H9 (cell line): Measurements from ENCODE around the gene C1QTNF9B. TPM values are rescaled to one million over a fixed set of nuclear protein-coding genes. Genes with fewer than 3 reads are reported as not detected.

Source experiments
- DNase-seq: peaks from one replicate; pipeline ENCODE4 v3.0.0-alpha.2; 2017
- H2AFZ ChIP-seq: one replicate; pipeline ENCODE4 v1.6.1; 2013; ENCODE audit warnings: mild to moderate bottlenecking, low read length, control low read depth, moderate library complexity
- H2AK5ac ChIP-seq: 2 replicates; pipeline ENCODE4 v1.6.1; 2013; ENCODE audit warnings: low read length, control low read depth, mixed read lengths; ENCODE audit not compliant: insufficient read length
- H2BK120ac ChIP-seq: one replicate; pipeline ENCODE4 v1.6.1; 2013; ENCODE audit warnings: low read depth, mild to moderate bottlenecking, low read length, control low read depth, inconsistent platforms; ENCODE audit not compliant: poor library complexity, severe bottlenecking
- H2BK12ac ChIP-seq: 2 replicates; pipeline ENCODE4 v1.6.1; 2013; ENCODE audit warnings: low read length, control low read depth, mixed read lengths, low read depth; ENCODE audit not compliant: insufficient read length
- H2BK15ac ChIP-seq: 2 replicates; pipeline ENCODE4 v1.6.1; 2013; ENCODE audit warnings: low read depth, low read length, control low read depth
- H2BK20ac ChIP-seq: one replicate; pipeline ENCODE4 v1.6.1; 2013; ENCODE audit warnings: low read depth, mild to moderate bottlenecking, low read length, control low read depth, inconsistent platforms; ENCODE audit not compliant: poor library complexity, severe bottlenecking
- H2BK5ac ChIP-seq: 2 replicates; pipeline ENCODE4 v1.6.1; 2013; ENCODE audit warnings: low read length, control low read depth, mixed read lengths; ENCODE audit not compliant: insufficient read length
- H3K14ac ChIP-seq: 2 replicates; pipeline ENCODE4 v1.6.1; 2013; ENCODE audit warnings: low read length, control low read depth; ENCODE audit not compliant: insufficient read depth
- H3K18ac ChIP-seq: 2 replicates; pipeline ENCODE4 v1.6.1; 2013; ENCODE audit warnings: low read depth, mild to moderate bottlenecking, mixed read lengths, low read length, control low read depth; ENCODE audit not compliant: insufficient read length
- H3K23ac ChIP-seq: 2 replicates; pipeline ENCODE4 v1.6.1; 2013; ENCODE audit warnings: low read length, control low read depth, mixed read lengths, low read depth; ENCODE audit not compliant: insufficient read length
- H3K23me2 ChIP-seq: 2 replicates; pipeline ENCODE4 v1.6.1; 2013; ENCODE audit warnings: low read depth, mild to moderate bottlenecking, mixed read lengths, low read length, control low read depth; ENCODE audit not compliant: insufficient read length, poor library complexity, severe bottlenecking
- H3K27ac ChIP-seq: 2 replicates; pipeline ENCODE4 v1.5.1; 2013; ENCODE audit warnings: low read length, control low read depth, mixed read lengths, low read depth; ENCODE audit not compliant: insufficient read length
- H3K27me3 ChIP-seq: 2 replicates; pipeline ENCODE4 v1.6.1; 2013; ENCODE audit warnings: low read length, control low read depth, inconsistent platforms; ENCODE audit not compliant: insufficient read depth
- H3K4ac ChIP-seq: 2 replicates; pipeline ENCODE4 v1.6.1; 2013; ENCODE audit warnings: low read depth, mild to moderate bottlenecking, control low read depth, inconsistent platforms, low read length, moderate library complexity
- H3K4me1 ChIP-seq: 2 replicates; pipeline ENCODE4 v1.6.1; 2013; ENCODE audit warnings: low read length, control low read depth, inconsistent platforms; ENCODE audit not compliant: insufficient read depth
- H3K4me2 ChIP-seq: 2 replicates; pipeline ENCODE4 v1.6.1; 2013; ENCODE audit warnings: low read length, control low read depth, mixed read lengths; ENCODE audit not compliant: insufficient read length, insufficient read depth
- H3K56ac ChIP-seq: 2 replicates; pipeline ENCODE4 v1.6.1; 2013; ENCODE audit warnings: low read depth, mild to moderate bottlenecking, mixed read lengths, low read length, control low read depth; ENCODE audit not compliant: insufficient read length
- H3K79me1 ChIP-seq: 2 replicates; pipeline ENCODE4 v1.6.1; 2013; ENCODE audit warnings: low read depth, mild to moderate bottlenecking, moderate library complexity, low read length, control low read depth, inconsistent platforms; ENCODE audit not compliant: insufficient read depth, poor library complexity, severe bottlenecking
- H3K79me2 ChIP-seq: 2 replicates; pipeline ENCODE4 v1.6.1; 2013; ENCODE audit warnings: low read length, control low read depth, inconsistent platforms; ENCODE audit not compliant: insufficient read depth
- H3K9ac ChIP-seq: 2 replicates; pipeline ENCODE4 v1.6.1; 2013; ENCODE audit warnings: low read length, control low read depth, mixed read lengths; ENCODE audit not compliant: insufficient read length; ENCODE audit errors: extremely low read depth
- H3K9me3 ChIP-seq: one replicate; pipeline ENCODE4 v1.6.1; 2013; ENCODE audit warnings: low read depth, low read length, inconsistent platforms; ENCODE audit not compliant: control insufficient read depth
- H3T11ph ChIP-seq: one replicate; pipeline ENCODE4 v1.6.1; 2013; ENCODE audit warnings: mild to moderate bottlenecking, low read length, control low read depth, inconsistent platforms
- H4K20me1 ChIP-seq: one replicate; pipeline ENCODE4 v1.6.1; 2013; ENCODE audit not compliant: control insufficient read depth, insufficient read length, insufficient read depth
- H4K5ac ChIP-seq: 2 replicates; pipeline ENCODE4 v1.6.1; 2013; ENCODE audit warnings: low read depth, mild to moderate bottlenecking, mixed read lengths, low read length, control low read depth; ENCODE audit not compliant: insufficient read length
- H4K8ac ChIP-seq: replicated peaks from 2 replicates; pipeline ENCODE4 v1.6.1; 2013; ENCODE audit warnings: low read length, control low read depth, mixed read lengths, low read depth; ENCODE audit not compliant: insufficient read length
- H4K91ac ChIP-seq: 2 replicates; pipeline ENCODE4 v1.6.1; 2013; ENCODE audit warnings: low read depth, mild to moderate bottlenecking, moderate library complexity, mixed read lengths, low read length, control low read depth; ENCODE audit not compliant: insufficient read length
- H3K27ac Mint-ChIP-seq, 3 experiments: 2 replicates in 2 of 3; 3 replicates in 1 of 3; pipeline ENCODE4 v1.8.0; 2020 to 2021; ENCODE audit warnings: mixed read lengths in 3 of 3, mild to moderate bottlenecking in 1 of 3, moderate library complexity in 1 of 3
- H3K27me3 Mint-ChIP-seq: 2 replicates; pipeline ENCODE4 v1.8.0; 2021; ENCODE audit warnings: low read depth, mild to moderate bottlenecking, moderate library complexity, mixed read lengths
- H3K36me3 Mint-ChIP-seq, 3 experiments: 2 replicates in 2 of 3; 3 replicates in 1 of 3; pipeline ENCODE4 v1.8.0; 2020 to 2021; ENCODE audit warnings: low read depth in 3 of 3, mixed read lengths in 3 of 3; ENCODE audit not compliant: insufficient read depth in 1 of 3
- H3K4me1 Mint-ChIP-seq, 2 experiments: 2 replicates each; pipeline ENCODE4 v1.8.0; 2020; ENCODE audit warnings: mixed read lengths in 2 of 2
- H3K4me3 Mint-ChIP-seq, 2 experiments: 2 replicates in 1 of 2; 3 replicates in 1 of 2; pipeline ENCODE4 v1.8.0; 2020 to 2021; ENCODE audit warnings: mild to moderate bottlenecking in 2 of 2, mixed read lengths in 2 of 2, moderate library complexity in 1 of 2
- H3K9me3 Mint-ChIP-seq, 2 experiments: 2 replicates in 1 of 2; 3 replicates in 1 of 2; pipeline ENCODE4 v1.8.0; 2020; ENCODE audit warnings: mild to moderate bottlenecking in 2 of 2, mixed read lengths in 2 of 2, moderate library complexity in 1 of 2
- WGBS: extraction: QIAGEN DNeasy Blood & Tissue Kit; methylation state at CpG from one replicate; pipeline ENCODE4 v1.1.7; 2013; ENCODE audit warnings: missing lambda C conversion rate, low lambda C conversion rate, mixed read lengths; ENCODE audit not compliant: insufficient read length; ENCODE audit errors: extremely low coverage; 5-methylcytosine and 5-hydroxymethylcytosine counted together
- total RNA-seq: library from RNA; stranded (reverse); gene quantifications from 2 replicates; pipeline ENCODE4 v1.2.1, GENCODE V29; 2021
- TF ChIP-seq, protein P1 (sequence below): fragments of 200-600 bp; sonication (generic); conservative IDR thresholded peaks from 3 replicates; pipeline ENCODE4 v1.8.0; 2021; ENCODE audit warnings: antibody characterized with exemption, mild to moderate bottlenecking

C1QTNF9B gene
- total RNA-seq, 1 experiment from 2014 or later: not detected

DNA sequence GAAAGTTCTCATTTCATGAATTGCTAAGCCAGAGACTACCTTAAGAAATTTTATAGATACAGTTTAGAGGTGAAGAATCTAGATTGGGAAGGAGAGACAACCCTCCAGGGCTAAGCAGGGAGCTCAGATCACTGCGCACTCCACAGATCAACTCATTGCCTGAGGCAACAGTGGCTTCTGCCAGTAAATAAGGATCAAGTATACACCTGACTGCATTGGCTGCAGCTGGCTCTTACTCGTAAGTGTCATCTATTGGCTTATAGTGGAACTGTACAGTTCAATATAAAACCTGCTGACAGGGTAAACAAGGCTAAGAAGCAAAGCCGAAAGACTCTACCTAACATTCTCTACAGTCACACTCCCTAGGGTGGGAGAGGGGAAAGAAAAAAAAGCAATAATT lies 18.0 kb upstream of the C1QTNF9B start:
- H3K23ac ChIP-seq: no peak overlapping the region
- no peak for DNase-seq
- H3K4me3 Mint-ChIP-seq: no peak overlapping the region

More for the DNA sequence above, 18.0 kb upstream of the C1QTNF9B start:
- H2BK20ac ChIP-seq: no peak overlapping the region
- H3K79me1 ChIP-seq: no peaks in the 10 kb centered on the region
- TF ChIP-seq, protein P1, sequence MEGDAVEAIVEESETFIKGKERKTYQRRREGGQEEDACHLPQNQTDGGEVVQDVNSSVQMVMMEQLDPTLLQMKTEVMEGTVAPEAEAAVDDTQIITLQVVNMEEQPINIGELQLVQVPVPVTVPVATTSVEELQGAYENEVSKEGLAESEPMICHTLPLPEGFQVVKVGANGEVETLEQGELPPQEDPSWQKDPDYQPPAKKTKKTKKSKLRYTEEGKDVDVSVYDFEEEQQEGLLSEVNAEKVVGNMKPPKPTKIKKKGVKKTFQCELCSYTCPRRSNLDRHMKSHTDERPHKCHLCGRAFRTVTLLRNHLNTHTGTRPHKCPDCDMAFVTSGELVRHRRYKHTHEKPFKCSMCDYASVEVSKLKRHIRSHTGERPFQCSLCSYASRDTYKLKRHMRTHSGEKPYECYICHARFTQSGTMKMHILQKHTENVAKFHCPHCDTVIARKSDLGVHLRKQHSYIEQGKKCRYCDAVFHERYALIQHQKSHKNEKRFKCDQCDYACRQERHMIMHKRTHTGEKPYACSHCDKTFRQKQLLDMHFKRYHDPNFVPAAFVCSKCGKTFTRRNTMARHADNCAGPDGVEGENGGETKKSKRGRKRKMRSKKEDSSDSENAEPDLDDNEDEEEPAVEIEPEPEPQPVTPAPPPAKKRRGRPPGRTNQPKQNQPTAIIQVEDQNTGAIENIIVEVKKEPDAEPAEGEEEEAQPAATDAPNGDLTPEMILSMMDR: no peak
- no peak overlapping the region for H4K91ac ChIP-seq
- H3K27me3 ChIP-seq: no peaks in the 10 kb centered on the region
- H3K56ac ChIP-seq: no peak overlapping the region
- H3K9me3 ChIP-seq: no peaks in the 10 kb centered on the region
- H2AFZ ChIP-seq: no peak overlapping the region
- no peak overlapping the region for H3K4me2 ChIP-seq
- no peak overlapping the region for H2BK15ac ChIP-seq
- H2BK120ac ChIP-seq: no peak overlapping the region
- Mint-ChIP-seq H3K4me1 (peaks cover 16% of the 10 kb centered on the region in 2 experiments), H3K27ac (no peak overlapping the region), H3K9me3 (no peaks in the 10 kb centered on the region; a peak in 1 of 5 replicates), H3K36me3 (peaks cover 0 to 4% (median 0%) of the 10 kb centered on the region in 3 experiments; a peak in 1 of 7 replicates), H3K27me3 (no peaks in the 10 kb centered on the region)
- no peak overlapping the region for H2BK5ac ChIP-seq
- WGBS: no CpG with 5 or more reads among the region's 3 CpGs
- no peak overlapping the region for H3K4ac ChIP-seq
- H3K9ac ChIP-seq: no peak overlapping the region
- H3K79me2 ChIP-seq: no peaks in the 10 kb centered on the region
- H4K20me1 ChIP-seq: no peaks in the 10 kb centered on the region
- H2BK12ac ChIP-seq: no peak overlapping the region
- no peaks in the 10 kb centered on the region for H3K4me1 ChIP-seq
- H3K14ac ChIP-seq: no peak overlapping the region
- H4K5ac ChIP-seq: no peak overlapping the region
- no peak overlapping the region for H3T11ph ChIP-seq
- H3K27ac ChIP-seq: no peak overlapping the region
- H3K18ac ChIP-seq: no peak overlapping the region
- no peaks in the 10 kb centered on the region for H3K23me2 ChIP-seq
- H2AK5ac ChIP-seq: no peak overlapping the region
- no peak overlapping the region for H4K8ac ChIP-seq
